VCaP (cell line): ENCODE results near the gene ERICH4.

Experiments used
- H3K27ac ChIP-seq: fragments of 450-650 bp; 2 replicates; pipeline ENCODE4 v1.5.1; 2017
- TF ChIP-seq, protein P1 (sequence below): fragments of 450-650 bp; conservative IDR thresholded peaks from 2 replicates; pipeline ENCODE4 v1.5.1; 2017; ENCODE audit warnings: mild to moderate bottlenecking, moderate library complexity

Gene ERICH4

DNA sequence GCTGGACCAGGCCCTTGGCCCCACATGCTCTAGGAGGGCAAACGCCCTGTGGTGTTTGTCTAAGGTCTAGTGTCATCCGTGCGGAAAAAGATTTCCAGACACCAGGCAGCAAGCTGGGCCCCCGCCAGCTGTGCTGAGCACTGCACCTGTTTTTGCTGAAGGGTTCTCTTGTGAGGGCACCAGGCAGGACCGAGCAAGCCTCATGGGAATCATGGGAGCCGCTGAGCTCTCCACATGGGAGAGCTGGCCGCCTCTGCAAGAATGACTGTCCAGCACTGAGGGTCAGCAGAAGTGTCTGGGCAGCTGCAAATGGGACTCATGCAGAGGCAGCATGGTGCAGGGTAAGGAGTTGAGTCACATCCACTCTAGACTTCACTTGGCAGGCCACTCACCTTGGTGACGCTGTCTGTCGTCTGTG lies 27.8 kb upstream of the ERICH4 start:
- TF ChIP-seq, protein P1, sequence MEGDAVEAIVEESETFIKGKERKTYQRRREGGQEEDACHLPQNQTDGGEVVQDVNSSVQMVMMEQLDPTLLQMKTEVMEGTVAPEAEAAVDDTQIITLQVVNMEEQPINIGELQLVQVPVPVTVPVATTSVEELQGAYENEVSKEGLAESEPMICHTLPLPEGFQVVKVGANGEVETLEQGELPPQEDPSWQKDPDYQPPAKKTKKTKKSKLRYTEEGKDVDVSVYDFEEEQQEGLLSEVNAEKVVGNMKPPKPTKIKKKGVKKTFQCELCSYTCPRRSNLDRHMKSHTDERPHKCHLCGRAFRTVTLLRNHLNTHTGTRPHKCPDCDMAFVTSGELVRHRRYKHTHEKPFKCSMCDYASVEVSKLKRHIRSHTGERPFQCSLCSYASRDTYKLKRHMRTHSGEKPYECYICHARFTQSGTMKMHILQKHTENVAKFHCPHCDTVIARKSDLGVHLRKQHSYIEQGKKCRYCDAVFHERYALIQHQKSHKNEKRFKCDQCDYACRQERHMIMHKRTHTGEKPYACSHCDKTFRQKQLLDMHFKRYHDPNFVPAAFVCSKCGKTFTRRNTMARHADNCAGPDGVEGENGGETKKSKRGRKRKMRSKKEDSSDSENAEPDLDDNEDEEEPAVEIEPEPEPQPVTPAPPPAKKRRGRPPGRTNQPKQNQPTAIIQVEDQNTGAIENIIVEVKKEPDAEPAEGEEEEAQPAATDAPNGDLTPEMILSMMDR: no peak
- H3K27ac ChIP-seq: no peak overlapping the region

DNA sequence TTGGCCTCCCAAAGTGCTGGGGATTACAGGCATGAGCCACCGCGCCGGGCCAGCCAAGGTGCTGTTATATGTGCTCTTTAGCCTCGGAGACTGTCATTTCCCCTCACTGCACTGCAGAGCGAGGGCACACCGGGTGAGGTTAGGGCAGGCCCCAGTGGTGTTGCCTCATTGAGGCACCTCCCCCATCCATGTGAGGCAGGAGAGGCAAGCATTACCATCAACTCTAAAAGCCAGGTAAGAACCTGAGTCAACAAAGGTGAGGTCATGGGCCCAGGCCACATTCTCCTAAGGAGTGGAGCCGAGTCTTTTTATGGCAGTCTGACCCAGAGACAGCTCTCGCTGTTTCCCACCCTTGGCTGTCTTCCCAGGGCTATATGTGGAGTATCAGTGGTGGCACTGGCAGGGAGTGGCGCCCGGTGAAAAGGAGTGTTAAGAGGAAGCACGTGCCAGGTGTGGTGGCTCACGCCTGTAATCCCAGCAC lies 26.7 kb upstream of the ERICH4 start:
- no peak overlapping the region for H3K27ac ChIP-seq
- TF ChIP-seq, protein P1: no peak

GRCh38 chr19:41420101-41420880 lies 22.7 kb upstream of the ERICH4 start:
- H3K27ac ChIP-seq: no peak overlapping the region
- TF ChIP-seq, protein P1: no peak

DNA sequence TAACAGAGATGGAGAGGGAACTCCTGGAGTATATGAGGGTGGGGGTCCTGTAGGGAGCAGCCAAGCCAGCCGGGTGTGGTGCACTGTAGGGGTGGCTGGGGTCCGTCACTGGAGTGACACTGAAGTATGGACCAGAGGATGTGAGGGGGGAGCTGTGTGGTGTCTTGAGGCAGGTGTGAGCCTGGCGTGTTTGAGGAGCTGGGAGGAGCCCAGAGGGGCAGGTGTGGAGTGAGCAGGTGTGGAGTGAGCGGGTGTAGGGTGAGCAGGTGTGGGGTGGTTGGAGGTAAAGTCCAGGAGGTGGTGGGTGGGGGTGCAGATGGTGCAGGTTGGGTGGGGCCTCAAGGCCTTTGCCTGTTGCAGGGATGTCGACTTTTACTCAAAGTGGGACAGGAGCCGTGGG lies 21.6 kb upstream of the ERICH4 start:
- TF ChIP-seq, protein P1: no peak
- H3K27ac ChIP-seq: no peak overlapping the region

DNA sequence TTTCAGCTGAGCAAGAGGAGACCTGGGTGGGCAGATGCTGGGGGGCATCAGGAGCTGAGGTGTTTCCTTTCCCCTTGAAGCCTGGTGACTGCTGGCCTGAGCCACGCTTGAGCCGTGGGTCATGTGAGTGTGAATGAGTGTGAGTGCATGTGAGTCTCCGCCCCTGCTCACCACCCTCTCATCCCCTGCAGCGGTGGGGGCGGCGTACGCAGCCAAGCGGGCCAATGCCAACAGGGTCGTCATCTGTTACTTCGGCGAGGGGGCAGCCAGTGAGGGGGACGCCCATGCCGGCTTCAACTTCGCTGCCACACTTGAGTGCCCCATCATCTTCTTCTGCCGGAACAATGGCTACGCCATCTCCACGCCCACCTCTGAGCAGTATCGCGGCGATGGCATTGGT lies 21.0 kb upstream of the ERICH4 start:
- TF ChIP-seq, protein P1: no peak
- no peak overlapping the region for H3K27ac ChIP-seq

- TF ChIP-seq, protein P1: no peak
- no peak overlapping the region for H3K27ac ChIP-seq
Measured at GRCh38 chr19:41422456-41422855, 20.5 kb upstream of the ERICH4 start.

- TF ChIP-seq, protein P1: no peak
- H3K27ac ChIP-seq: no peak overlapping the region
Measured at GRCh38 chr19:41422955-41423354, 20.0 kb upstream of the ERICH4 start.
